ENCODE measurements around the gene THEMIS. TPM values are rescaled to one million over a fixed set of nuclear protein-coding genes. Genes with fewer than 3 reads are reported as not detected.

Gene THEMIS
- total and polyA plus RNA-seq, 10 of the 15 experiments (the other 5 are each of a cell fraction or from before 2014, with no cell fraction given) = 0.06 to 1.5 (median 0.08) TPM; not detected in 6

DNA sequence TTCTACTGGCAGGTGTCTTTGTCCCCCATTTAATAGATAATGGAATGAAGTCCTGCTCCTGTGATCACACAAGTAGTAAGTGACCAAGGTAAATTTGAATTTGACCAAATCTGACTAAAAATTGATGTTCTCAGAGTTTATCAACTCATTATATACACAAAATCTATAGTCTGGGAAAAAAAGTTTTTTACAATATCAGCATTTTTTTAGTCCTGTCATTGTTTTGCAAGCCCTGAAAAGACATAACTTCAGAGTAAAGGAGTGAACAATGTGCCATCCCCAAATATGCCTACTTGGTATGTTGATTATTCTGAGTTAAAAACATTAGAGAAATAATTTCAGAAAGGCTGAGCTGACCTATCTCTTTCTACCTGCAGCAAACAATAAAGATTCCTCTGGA lies 209.7 kb downstream of the THEMIS start:
- no peaks in the 10 kb centered on the region for H3K4me1 ChIP-seq (ENCODE audit: control insufficient read depth, insufficient read depth, low read length)
- no peak overlapping the region for H3K27ac ChIP-seq (ENCODE audit: control insufficient read depth, insufficient read depth)
- in situ Hi-C loops (cut with MboI) = no loop called here
- intact Hi-C loops (cut with micrococcal nuclease; ENCODE audit: unreplicated experiment) = no loop called here
- ChIA-PET CTCF (no interaction called here), RAD21 (ENCODE audit: unreplicated experiment) (no interaction called here), SMC1A (ENCODE audit: uncharacterized antibody, unreplicated experiment) (no interaction called here), POLR2A (no interaction called here)
- DNase-seq (ENCODE audit: low read depth, low spot score) (no peak), ATAC-seq (no peak), FAIRE-seq (no peak)
- no peak overlapping the region for H3K4me2 ChIP-seq (ENCODE audit: control insufficient read depth, insufficient read depth)
- H3K79me2 ChIP-seq (ENCODE audit: control insufficient read depth, insufficient read depth, low read length) = no peaks in the 10 kb centered on the region
- TF ChIP-seq, protein P1, sequence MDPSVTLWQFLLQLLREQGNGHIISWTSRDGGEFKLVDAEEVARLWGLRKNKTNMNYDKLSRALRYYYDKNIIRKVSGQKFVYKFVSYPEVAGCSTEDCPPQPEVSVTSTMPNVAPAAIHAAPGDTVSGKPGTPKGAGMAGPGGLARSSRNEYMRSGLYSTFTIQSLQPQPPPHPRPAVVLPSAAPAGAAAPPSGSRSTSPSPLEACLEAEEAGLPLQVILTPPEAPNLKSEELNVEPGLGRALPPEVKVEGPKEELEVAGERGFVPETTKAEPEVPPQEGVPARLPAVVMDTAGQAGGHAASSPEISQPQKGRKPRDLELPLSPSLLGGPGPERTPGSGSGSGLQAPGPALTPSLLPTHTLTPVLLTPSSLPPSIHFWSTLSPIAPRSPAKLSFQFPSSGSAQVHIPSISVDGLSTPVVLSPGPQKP (IDR thresholded peaks at IDR 0.05; ENCODE audit: low read depth, low read length) = no peak
- no peaks in the 10 kb centered on the region for H3K27me3 ChIP-seq (replicated peaks in 1 of 2; ENCODE audit: control insufficient read depth in 2 of 2, insufficient read depth in 2 of 2, low read length in 1 of 2)
- no peak overlapping the region for H2AFZ ChIP-seq (ENCODE audit: control insufficient read depth, low read depth, low read length)
- H3K9me3 ChIP-seq (replicated peaks; ENCODE audit: control insufficient read depth, insufficient read depth, low read length) = no peaks in the 10 kb centered on the region
- no TSS peak for BruUV-seq (replicated peaks)
- H3K4me3 ChIP-seq = no peak overlapping the region
- no peaks in the 10 kb centered on the region for H4K20me1 ChIP-seq (ENCODE audit: control insufficient read depth, insufficient read depth)
- H3K36me3 ChIP-seq (ENCODE audit: control insufficient read depth in 2 of 2, insufficient read depth in 2 of 2, low read length in 1 of 2) = no peaks in the 10 kb centered on the region
- no peak overlapping the region for H3K9ac ChIP-seq (ENCODE audit: control insufficient read depth, insufficient read depth, low read length)

DNA sequence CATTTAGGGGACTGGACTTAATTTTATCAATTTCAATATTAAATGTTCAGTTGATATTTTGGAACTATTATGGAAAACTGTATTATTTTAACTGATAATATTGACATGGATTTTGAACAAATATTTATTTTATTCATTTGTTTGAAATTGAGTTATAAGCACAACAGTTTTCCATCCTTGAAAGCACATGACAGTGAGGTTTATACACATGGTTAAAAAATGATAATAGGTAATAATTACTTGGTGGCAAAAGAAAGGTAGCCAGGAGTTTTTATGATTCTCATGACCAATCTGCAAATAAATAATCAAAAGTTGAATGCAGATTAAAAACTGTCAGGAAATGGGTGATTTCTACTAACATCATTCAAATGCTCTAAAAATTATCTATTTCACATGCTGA lies 210.3 kb downstream of the THEMIS start:
- no peak overlapping the region for H3K27ac ChIP-seq (ENCODE audit: control insufficient read depth, insufficient read depth)
- H3K4me1 ChIP-seq (ENCODE audit: control insufficient read depth, insufficient read depth, low read length) = no peaks in the 10 kb centered on the region
- H2AFZ ChIP-seq (ENCODE audit: control insufficient read depth, low read depth, low read length) = no peak overlapping the region
- H3K4me2 ChIP-seq (ENCODE audit: control insufficient read depth, insufficient read depth) = no peak overlapping the region
- H3K36me3 ChIP-seq (ENCODE audit: control insufficient read depth in 2 of 2, insufficient read depth in 2 of 2, low read length in 1 of 2) = no peaks in the 10 kb centered on the region
- BruUV-seq (replicated peaks) = no TSS peak
- ATAC-seq (no peak), FAIRE-seq (no peak), DNase-seq (ENCODE audit: low read depth, low spot score) (no peak)
- in situ Hi-C loops (cut with MboI) (no loop called here), intact Hi-C loops (cut with micrococcal nuclease; ENCODE audit: unreplicated experiment) (no loop called here)
- no peaks in the 10 kb centered on the region for H4K20me1 ChIP-seq (ENCODE audit: control insufficient read depth, insufficient read depth)
- POLR2A ChIA-PET = no interaction called here
- H3K27me3 ChIP-seq (replicated peaks in 1 of 2; ENCODE audit: control insufficient read depth in 2 of 2, insufficient read depth in 2 of 2, low read length in 1 of 2) = no peaks in the 10 kb centered on the region
- CTCF ChIA-PET = no interaction called here
- H3K9me3 ChIP-seq (replicated peaks; ENCODE audit: control insufficient read depth, insufficient read depth, low read length) = no peaks in the 10 kb centered on the region
- H3K4me3 ChIP-seq = no peak overlapping the region
- TF ChIP-seq ZNF217 (IDR thresholded peaks at IDR 0.05) (no peak), WRNIP1 (IDR thresholded peaks at IDR 0.05; ENCODE audit: borderline replicate concordance, low read depth, low read length) (no peak), MEF2B (IDR thresholded peaks at IDR 0.05; ENCODE audit: partially characterized antibody, poor library complexity, severe bottlenecking) (no peak), ZNF274 (IDR thresholded peaks at IDR 0.05; ENCODE audit: insufficient read depth, insufficient read length) (no peak), NBN (IDR thresholded peaks at IDR 0.05) (no peak)
- SMC1A ChIA-PET (ENCODE audit: uncharacterized antibody, unreplicated experiment) = no interaction called here
- RAD21 ChIA-PET (ENCODE audit: unreplicated experiment) = no interaction called here
- H3K9ac ChIP-seq (ENCODE audit: control insufficient read depth, insufficient read depth, low read length) = no peak overlapping the region
- no peaks in the 10 kb centered on the region for H3K79me2 ChIP-seq (ENCODE audit: control insufficient read depth, insufficient read depth, low read length)

Data from GM12878 (cell line).